ENCODE measurements around the gene SURF1.
"Not testable (repeated sequence)": the region's sequence is repeated elsewhere in the genome, so short reads cannot be mapped to it uniquely, and the experiment has no call there.

Gene SURF1
- total RNA-seq, result 25.2 to 34.6 (median 28.7) reads per million in 4 experiments

- DNase-seq, result peak; percentile 77
Measured at GRCh38 chr9:133356391-133357091, at the start of gene SURF1, which contains the start of gene SURF2. SURF1 (minus strand) TSS chr9:133356487; CDS start chr9:133356453, 34 bp downstream. SURF2 (plus strand) TSS chr9:133356550; CDS start chr9:133356593, 43 bp downstream.

GRCh38 chr9:133405508-133406438, 49.5 kb upstream of the SURF1 start:
- DNase-seq, result no peak

GRCh38 chr9:133404454-133405002, 48.2 kb upstream of the SURF1 start:
- no peak for DNase-seq

DNA sequence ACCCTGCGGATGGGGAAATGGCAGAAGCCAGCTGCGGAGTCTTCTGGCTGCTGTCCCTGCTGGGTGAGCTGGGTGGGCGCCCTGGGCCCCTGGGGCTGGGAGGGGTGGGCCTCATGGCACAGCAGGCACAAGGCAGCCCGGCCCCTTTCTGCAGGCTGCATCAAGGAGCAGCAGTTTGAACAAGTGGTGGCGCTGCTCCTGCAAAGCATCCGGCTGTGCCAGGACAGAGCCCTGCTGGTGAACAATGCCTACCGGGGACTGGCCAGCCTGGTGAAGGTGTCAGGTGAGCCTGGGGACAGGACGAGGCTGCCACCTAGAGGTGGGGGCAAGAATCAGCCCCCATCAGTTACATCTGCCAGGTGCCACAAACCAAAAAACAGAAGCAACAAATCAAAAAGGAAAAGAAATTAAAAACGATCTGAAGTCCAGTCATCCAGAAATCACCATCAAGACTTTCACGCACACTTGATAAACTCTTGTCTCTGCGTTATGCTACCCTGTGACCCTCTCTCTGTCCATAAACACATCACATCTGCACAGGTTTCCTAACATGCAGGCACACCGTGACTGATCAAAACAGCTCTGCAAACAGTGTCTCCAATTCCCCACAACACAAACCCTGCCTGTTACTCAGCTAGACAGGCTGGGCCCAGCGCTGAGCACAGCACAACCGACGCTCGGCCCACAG, 47.6 kb upstream of the SURF1 start:
- DNase-seq, result peak; percentile 32

- no peak for DNase-seq
Measured at GRCh38 chr9:133402689-133403088, 46.4 kb upstream of the SURF1 start.

- DNase-seq, result no peak
Measured at GRCh38 chr9:133401588-133401987, 45.3 kb upstream of the SURF1 start.

DNA sequence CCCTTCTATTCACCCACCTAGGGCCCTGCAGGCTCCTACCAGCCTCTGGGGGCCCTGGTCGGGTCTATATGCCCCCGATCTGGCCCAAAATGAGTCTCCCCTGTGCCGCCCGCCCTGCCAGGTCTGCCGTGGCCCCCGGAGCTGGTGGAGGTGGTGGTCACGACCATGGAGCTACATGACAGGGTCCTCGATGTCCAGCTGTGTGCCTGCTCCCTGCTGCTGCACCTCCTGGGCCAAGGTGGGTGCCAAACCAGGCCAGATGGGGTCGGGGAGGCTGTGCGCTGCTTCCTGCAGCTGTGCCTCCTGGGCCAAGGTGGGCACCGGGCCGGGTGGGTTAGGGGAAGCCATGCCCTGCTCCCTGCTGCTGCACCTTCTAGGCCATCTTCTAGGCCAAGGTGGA, 44.0 kb upstream of the SURF1 start:
- DNase-seq, result no peak

GRCh38 chr9:133397895-133398294, 41.6 kb upstream of the SURF1 start:
- DNase-seq, result no peak

GRCh38 chr9:133397370-133397769, 41.1 kb upstream of the SURF1 start:
- DNase-seq, result no peak

DNA sequence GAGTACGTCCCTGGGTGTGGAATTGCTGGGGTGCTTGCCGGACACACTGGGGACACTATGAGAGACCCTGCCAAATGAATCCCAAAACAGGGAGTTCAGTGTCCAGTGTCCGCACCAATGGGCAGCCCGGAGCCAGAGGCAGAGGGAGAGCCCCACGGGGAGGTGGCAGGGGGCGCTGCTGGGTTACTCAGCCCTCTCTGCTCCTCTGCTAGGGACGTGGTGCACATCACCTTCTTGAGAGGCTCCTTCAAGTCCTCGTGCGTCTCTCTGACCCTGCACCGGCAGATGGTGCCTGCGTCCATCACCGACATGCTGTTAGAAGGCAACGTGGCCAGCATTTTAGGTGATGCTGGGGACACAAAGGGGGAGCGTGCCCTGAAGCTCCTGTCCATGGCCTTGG, 40.7 kb upstream of the SURF1 start:
- DNase-seq, result no peak

DNA sequence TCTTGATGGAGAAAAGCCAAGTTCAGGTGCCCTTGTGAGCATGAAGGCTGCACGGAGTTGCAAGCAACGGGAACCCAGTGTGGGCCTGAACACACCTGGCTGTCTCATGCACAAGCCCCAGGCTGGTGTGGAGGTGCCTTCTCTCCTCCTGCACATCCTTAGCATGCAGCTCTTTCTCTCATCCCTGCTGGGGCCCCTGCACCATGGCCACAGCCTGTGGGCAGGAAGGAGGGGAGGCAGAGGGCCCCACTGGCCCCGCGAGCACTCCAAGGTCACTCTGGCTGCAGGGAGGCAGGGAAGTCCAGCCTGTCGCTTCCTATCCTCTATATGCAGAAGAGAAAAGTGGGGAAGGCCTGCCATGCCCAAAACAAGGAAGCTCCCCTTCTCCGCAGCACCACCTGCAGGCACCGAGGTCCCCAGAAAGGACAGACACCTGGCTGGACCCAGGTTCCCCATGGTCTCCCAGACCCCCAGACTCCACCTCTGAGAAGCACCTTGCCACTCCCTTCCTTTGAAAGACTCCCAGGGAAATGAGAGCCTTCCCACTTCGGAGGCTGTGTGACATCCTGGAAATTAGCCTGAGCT, 38.5 kb upstream of the SURF1 start:
- no peak for DNase-seq

DNA sequence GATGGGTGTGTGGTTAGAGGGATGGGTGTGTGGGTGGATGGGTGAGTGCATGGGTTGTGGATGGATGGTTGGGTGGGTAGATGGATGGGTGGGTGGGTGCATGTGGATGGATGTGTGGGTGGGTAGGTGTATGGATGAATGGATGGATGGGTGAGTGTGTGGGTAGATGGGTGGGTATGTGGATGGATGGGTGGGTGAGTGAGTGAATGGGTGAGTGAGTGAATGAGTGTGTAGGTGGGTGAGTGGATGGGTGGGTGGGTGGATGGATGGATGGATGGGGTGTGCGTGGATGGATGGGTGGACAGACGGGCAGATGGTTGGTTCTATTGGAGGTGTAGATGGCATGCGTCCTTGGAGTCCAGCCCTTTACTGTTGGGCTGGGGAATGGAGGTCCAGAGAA, 37.1 kb upstream of the SURF1 start:
- DNase-seq, result no peak

- DNase-seq, result not testable (repeated sequence)
Measured at GRCh38 chr9:133392308-133392707, 36.0 kb upstream of the SURF1 start.

- DNase-seq, result not testable (repeated sequence)
Measured at GRCh38 chr9:133391449-133391848, 35.2 kb upstream of the SURF1 start.

GRCh38 chr9:133390713-133391112, 34.4 kb upstream of the SURF1 start:
- no peak for DNase-seq

DNA sequence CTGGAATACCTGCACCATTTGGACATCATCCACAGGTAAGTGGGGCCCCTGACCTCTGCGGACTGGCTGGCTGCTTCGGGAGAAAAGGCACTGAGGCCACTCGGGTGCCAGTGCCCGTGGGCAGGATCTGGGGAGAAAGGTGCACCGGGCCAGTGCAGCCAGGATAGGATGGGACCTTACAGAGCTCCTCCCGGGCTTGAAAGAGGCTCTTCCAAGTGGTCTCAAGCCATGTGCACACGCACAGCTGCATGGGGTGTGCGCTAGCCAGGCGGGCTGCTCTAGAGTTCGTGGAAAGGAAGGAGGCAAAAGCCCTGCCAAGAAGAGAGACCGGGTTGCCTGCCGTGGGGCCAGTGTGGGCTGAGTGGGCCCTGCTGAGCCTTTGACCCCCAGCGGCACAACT, 33.3 kb upstream of the SURF1 start:
- no peak for DNase-seq

DNA sequence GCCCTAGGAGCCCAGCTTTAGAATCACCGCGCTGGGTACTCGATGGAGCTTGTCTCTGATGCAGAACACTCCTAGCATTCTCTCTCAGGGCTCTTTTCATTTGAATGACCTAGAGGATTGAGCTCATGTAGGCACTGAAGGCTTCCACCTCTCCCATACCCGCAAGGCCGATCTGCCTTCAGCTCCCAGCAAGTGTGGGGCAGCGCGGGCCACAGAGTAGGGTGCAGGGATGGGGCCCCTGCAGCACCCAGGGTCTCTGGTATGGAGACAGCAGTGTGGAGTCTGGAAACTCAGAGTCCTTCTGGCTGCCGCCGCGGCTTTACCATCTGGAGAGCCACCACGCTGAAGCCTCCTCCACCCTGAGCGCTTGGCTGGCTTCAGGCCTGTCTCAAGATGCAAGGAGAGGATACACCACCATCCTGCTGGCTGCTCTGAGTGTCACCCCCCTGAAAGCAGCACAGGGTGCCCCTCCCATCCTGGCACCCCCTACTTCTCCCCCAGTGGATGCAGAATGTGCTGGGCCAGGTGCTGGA, 32.8 kb upstream of the SURF1 start:
- no peak for DNase-seq

GRCh38 chr9:133387680-133388079, 31.4 kb upstream of the SURF1 start:
- no peak for DNase-seq

- no peak for DNase-seq
Measured at GRCh38 chr9:133386338-133386737, 30.1 kb upstream of the SURF1 start.

GRCh38 chr9:133385452-133385851, 29.2 kb upstream of the SURF1 start:
- no peak for DNase-seq

- no peak for DNase-seq
Measured at GRCh38 chr9:133384736-133385321, 28.5 kb upstream of the SURF1 start.

GRCh38 chr9:133383438-133383837, 27.2 kb upstream of the SURF1 start:
- no peak for DNase-seq

Data from effector CD8-positive, alpha-beta T cell (primary cell).